ENCODE measurements around the gene JOSD2. TPM values are rescaled to one million over a fixed set of nuclear protein-coding genes. Genes with fewer than 3 reads are reported as not detected.

Gene JOSD2
- total RNA-seq, 1 experiment from 2014 or later = 40.9 TPM

GRCh38 chr19:50557009-50557613, 46.1 kb upstream of the JOSD2 start:
- RAD21 ChIA-PET (ENCODE audit: low non-redundant PET in 1 of 2, low total read pairs in 2 of 2, uncharacterized antibody in 2 of 2, unreplicated experiment in 2 of 2) = interaction anchor here in 1 of 2 experiments (0.6 kb wide), 1 partner anchor 69 kb away, joined by 3 read pairs; no protein-coding TSS in a partner anchor
- Histone ChIP-seq H2AFZ (ENCODE audit: low read depth, low read length, poor library complexity, severe bottlenecking) (peak overlapping the region; percentile 46), H3K79me2 (ENCODE audit: insufficient read depth, low read length) (no peaks in the 10 kb centered on the region), H3K36me3 (ENCODE audit: control insufficient read depth in 1 of 2, insufficient read depth in 2 of 2, low read length in 2 of 2) (no peaks in the 10 kb centered on the region), H3K4me3 (replicated peaks in 1 of 2; ENCODE audit: low read depth in 1 of 2, low read length in 2 of 2) (peak overlapping the region; percentile 58 to 68), H3K4me2 (ENCODE audit: low read length) (peak overlapping the region; percentile 99), H3K9me3 (ENCODE audit: control insufficient read depth in 1 of 2, insufficient read depth in 1 of 2, low read depth in 1 of 2, low read length in 2 of 2) (no peaks in the 10 kb centered on the region), H4K20me1 (ENCODE audit: insufficient read depth) (no peaks in the 10 kb centered on the region), H3K9ac (ENCODE audit: low read length) (peak overlapping the region; percentile 55), H3K27ac (ENCODE audit: low read depth, low read length) (peak overlapping the region; percentile 16; the same call in 1 of the 2 replicates), H3K4me1 (ENCODE audit: control insufficient read depth in 1 of 2, insufficient read depth in 2 of 2, low read length in 2 of 2) (peaks cover 10 to 19% of the 10 kb centered on the region in 2 experiments; a peak in 3 of 4 replicates), H3K9me2 (ENCODE audit: insufficient read depth) (no peaks in the 10 kb centered on the region), H3K27me3 (ENCODE audit: insufficient read depth, low read length) (no peaks in the 10 kb centered on the region)
- intact Hi-C loops (cut with micrococcal nuclease) = no loop called here
- no peak for DNase-seq (ENCODE audit: low read depth, low spot score)
- BruUV-seq (replicated peaks) = no TSS peak
- peak; percentile 32 for ATAC-seq
- CTCF ChIA-PET = interaction anchor here (1.0 to 2.6 kb wide), 16 partner anchors 10 to 196 kb away, joined by 3 to 40 read pairs (median 4); partner anchors contain the start of gene JOSD2
- TF ChIP-seq EGR1 (IDR thresholded peaks at IDR 0.05; ENCODE audit: low read depth) (no peak), YY1 (IDR thresholded peaks at IDR 0.05; ENCODE audit: extremely low read depth, insufficient replicate concordance, low read depth, low read length) (no peak), TCF7L2 (IDR thresholded peaks at IDR 0.05; ENCODE audit: borderline replicate concordance, extremely low read depth, insufficient read depth, insufficient read length) (no peak), RAD21 (IDR thresholded peaks at IDR 0.05; ENCODE audit: low read depth) (no peak), CTCF (IDR thresholded peaks at IDR 0.05 in 2 of 3, conservative IDR thresholded peaks at IDR 0.05 in 1 of 3; ENCODE audit: borderline replicate concordance in 1 of 3, insufficient read depth in 1 of 3, low read depth in 2 of 3, low read length in 2 of 3) (no peak), SRF (IDR thresholded peaks at IDR 0.05; ENCODE audit: low read depth) (no peak), ZNF274 (IDR thresholded peaks at IDR 0.05; ENCODE audit: low read depth, low read length) (no peak), CBX3 (IDR thresholded peaks at IDR 0.05; ENCODE audit: low read depth) (no peak), EZH2phosphoT487 (IDR thresholded peaks at IDR 0.05; ENCODE audit: borderline replicate concordance) (no peak), POLR2AphosphoS5 (IDR thresholded peaks at IDR 0.05; ENCODE audit: low read depth, low read length) (no peak)
- TF ChIP-seq, protein P1, sequence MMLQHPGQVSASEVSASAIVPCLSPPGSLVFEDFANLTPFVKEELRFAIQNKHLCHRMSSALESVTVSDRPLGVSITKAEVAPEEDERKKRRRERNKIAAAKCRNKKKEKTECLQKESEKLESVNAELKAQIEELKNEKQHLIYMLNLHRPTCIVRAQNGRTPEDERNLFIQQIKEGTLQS (IDR thresholded peaks at IDR 0.05) = no peak
- TF ChIP-seq, protein P2, sequence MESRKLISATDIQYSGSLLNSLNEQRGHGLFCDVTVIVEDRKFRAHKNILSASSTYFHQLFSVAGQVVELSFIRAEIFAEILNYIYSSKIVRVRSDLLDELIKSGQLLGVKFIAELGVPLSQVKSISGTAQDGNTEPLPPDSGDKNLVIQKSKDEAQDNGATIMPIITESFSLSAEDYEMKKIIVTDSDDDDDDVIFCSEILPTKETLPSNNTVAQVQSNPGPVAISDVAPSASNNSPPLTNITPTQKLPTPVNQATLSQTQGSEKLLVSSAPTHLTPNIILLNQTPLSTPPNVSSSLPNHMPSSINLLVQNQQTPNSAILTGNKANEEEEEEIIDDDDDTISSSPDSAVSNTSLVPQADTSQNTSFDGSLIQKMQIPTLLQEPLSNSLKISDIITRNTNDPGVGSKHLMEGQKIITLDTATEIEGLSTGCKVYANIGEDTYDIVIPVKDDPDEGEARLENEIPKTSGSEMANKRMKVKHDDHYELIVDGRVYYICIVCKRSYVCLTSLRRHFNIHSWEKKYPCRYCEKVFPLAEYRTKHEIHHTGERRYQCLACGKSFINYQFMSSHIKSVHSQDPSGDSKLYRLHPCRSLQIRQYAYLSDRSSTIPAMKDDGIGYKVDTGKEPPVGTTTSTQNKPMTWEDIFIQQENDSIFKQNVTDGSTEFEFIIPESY (IDR thresholded peaks at IDR 0.05; ENCODE audit: extremely low read depth, insufficient replicate concordance, low read length) = no peak
- POLR2A ChIA-PET = no interaction called here

All from HCT116 (cell line).